ENCODE data around the gene ZNF521.

The ZNF521 gene

GRCh38 chr18:25351777-25352628 is at the start of gene ZNF521:
Gene ZNF521, minus strand, starts transcription at chr18:25352166. Its CDS starts 1,220 bp downstream, at chr18:25350946.
- DNase-seq: peak; percentile 78 to 91

GRCh38 chr18:25399554-25399953 is 47.6 kb upstream of the ZNF521 start:
- DNase-seq: no peak

GRCh38 chr18:25392192-25392591 is 40.2 kb upstream of the ZNF521 start:
- no peak for DNase-seq

GRCh38 chr18:25373432-25374179 is 21.6 kb upstream of the ZNF521 start:
- DNase-seq: no peak

- no peak for DNase-seq
These were observed 18.4 kb upstream of the ZNF521 start for GRCh38 chr18:25370391-25370790.

- peak; percentile 54 to 82 for DNase-seq
These were observed 13.3 kb upstream of the ZNF521 start for GRCh38 chr18:25365242-25365641.

- DNase-seq: no peak
These were observed 12.8 kb upstream of the ZNF521 start for GRCh38 chr18:25364732-25365131.

GRCh38 chr18:25360301-25360899 is 8.4 kb upstream of the ZNF521 start:
- DNase-seq: no peak

GRCh38 chr18:25353080-25353479 is 1.1 kb upstream of the ZNF521 start:
- no peak for DNase-seq

- DNase-seq: no peak
These were observed 651 bp upstream of the ZNF521 start for GRCh38 chr18:25352629-25353005.

- DNase-seq: peak in 1 of 2 experiments; percentile 21
These were observed 638 bp downstream of the ZNF521 start for GRCh38 chr18:25351280-25351775.

- peak in 1 of 2 experiments; percentile 48 for DNase-seq
These were observed 1.3 kb downstream of the ZNF521 start for GRCh38 chr18:25350489-25351251.

GRCh38 chr18:25349926-25350487 is 2.0 kb downstream of the ZNF521 start:
- no peak for DNase-seq

- no peak for DNase-seq
These were observed 2.6 kb downstream of the ZNF521 start for GRCh38 chr18:25349131-25349925.

- DNase-seq: no peak
These were observed 3.4 kb downstream of the ZNF521 start for GRCh38 chr18:25348386-25349130.

GRCh38 chr18:25346561-25346960 is 5.4 kb downstream of the ZNF521 start:
- DNase-seq: no peak

GRCh38 chr18:25345081-25345866 is 6.7 kb downstream of the ZNF521 start:
- peak in 1 of 2 experiments; percentile 32 for DNase-seq

- DNase-seq: no peak
These were observed 10.1 kb downstream of the ZNF521 start for GRCh38 chr18:25341831-25342230.

GRCh38 chr18:25340762-25341161 is 11.2 kb downstream of the ZNF521 start:
- DNase-seq: no peak

GRCh38 chr18:25335676-25336075 is 16.3 kb downstream of the ZNF521 start:
- DNase-seq: no peak
